SK-N-SH (cell line): ENCODE results near the gene POT1. TPM values are rescaled to one million over a fixed set of nuclear protein-coding genes. Genes with fewer than 3 reads are reported as not detected.

Experiments
- CTCF ChIA-PET: fragments of 300-600, 350-600 bp; formaldehyde crosslinking; extraction: SDS; loops from one replicate; lab custom pipeline; 2021; lab: Yijun Ruan, JAX
- POLR2A ChIA-PET: fragments of 350-600 bp; sonication (Branson Sonifier 250); formaldehyde crosslinking; extraction: SDS; loops from one replicate; lab custom pipeline; 2020; ENCODE audit warnings: antibody characterized with exemption, inconsistent platforms; lab: Yijun Ruan, JAX
- DNase-seq: peaks from one replicate; pipeline ENCODE4 v3.0.0; 2012
- H2AFZ ChIP-seq: fragments of 200-600 bp; sonication (generic); 2 replicates; pipeline ENCODE4 v1.8.1; 2016; ENCODE audit warnings: antibody characterized with exemption, mild to moderate bottlenecking, low read depth
- H3F3A ChIP-seq: fragments of 200-600 bp; sonication (generic); replicated peaks from 2 replicates; pipeline ENCODE3; 2016; ENCODE audit warnings: antibody characterized with exemption, mild to moderate bottlenecking; ENCODE audit not compliant: insufficient read depth
- H3K27ac ChIP-seq, 2 experiments: fragments of 200-500 bp in 1 of 2; fragments of 200-600 bp in 1 of 2; sonication (Bioruptor generic) in 1 of 2; sonication (generic), shearing (Covaris generic) in 1 of 2; 2 replicates each; pipeline versions ENCODE4 v1.5.1 to v1.6.1; 2014 to 2016; ENCODE audit warnings: low read depth in 2 of 2, inconsistent platforms in 1 of 2, low read length in 1 of 2, mild to moderate bottlenecking in 1 of 2, mixed read lengths in 1 of 2
- H3K27me3 ChIP-seq: fragments of 200-600 bp; sonication (generic), shearing (Covaris generic); 2 replicates; pipeline ENCODE4 v1.6.1; 2016; ENCODE audit warnings: mixed run types; ENCODE audit not compliant: insufficient read depth
- H3K36me3 ChIP-seq, 2 experiments: fragments of 200-500 bp in 1 of 2; fragments of 200-600 bp in 1 of 2; sonication (Bioruptor generic) in 1 of 2; sonication (generic) in 1 of 2; replicated peaks in 1 of 2; 2 replicates each; pipeline versions ENCODE3 to v1.5.1; 2014 to 2016; ENCODE audit warnings: low read length in 1 of 2, mild to moderate bottlenecking in 1 of 2; ENCODE audit not compliant: insufficient read depth in 2 of 2, control insufficient read depth in 1 of 2
- H3K4me1 ChIP-seq, 2 experiments: fragments of 200-500 bp in 1 of 2; fragments of 200-600 bp in 1 of 2; sonication (Bioruptor generic) in 1 of 2; sonication (generic), shearing (Covaris generic) in 1 of 2; 2 replicates each; pipeline versions ENCODE4 v1.5.1 to v1.6.1; 2014 to 2016; ENCODE audit warnings: low read depth in 1 of 2, low read length in 1 of 2, mixed run types in 1 of 2; ENCODE audit not compliant: insufficient read depth in 2 of 2, control insufficient read depth in 1 of 2
- H3K4me2 ChIP-seq: fragments of 200-600 bp; sonication (generic), shearing (Covaris generic); 2 replicates; pipeline ENCODE4 v1.6.1; 2017; ENCODE audit warnings: mixed run types
- H3K4me3 ChIP-seq, 2 experiments: fragments of 200-500 bp in 1 of 2; fragments of 200-600 bp in 1 of 2; sonication (Bioruptor generic) in 1 of 2; sonication (generic), shearing (Covaris generic) in 1 of 2; 2 replicates each; pipeline versions ENCODE4 v1.5.1 to v1.8.1; 2014 to 2016; ENCODE audit warnings: low read depth in 2 of 2, inconsistent platforms in 1 of 2, low read length in 1 of 2, mild to moderate bottlenecking in 1 of 2, mixed read lengths in 1 of 2, moderate library complexity in 1 of 2
- H3K79me2 ChIP-seq: fragments of 200-600 bp; sonication (generic); 2 replicates; pipeline ENCODE4 v1.8.1; 2017; ENCODE audit warnings: mild to moderate bottlenecking; ENCODE audit not compliant: insufficient read depth
- H3K9ac ChIP-seq: fragments of 200-600 bp; sonication (generic); 2 replicates; pipeline ENCODE4 v1.6.1; 2017; ENCODE audit warnings: mixed run types
- H3K9me2 ChIP-seq: fragments of 200-600 bp; sonication (generic); 2 replicates; pipeline ENCODE4 v1.6.1; 2017; ENCODE audit warnings: mixed run types
- H3K9me3 ChIP-seq: fragments of 200-600 bp; sonication (generic); 2 replicates; pipeline ENCODE4 v1.6.1; 2017; ENCODE audit warnings: mixed run types, mild to moderate bottlenecking, moderate library complexity
- H4K20me1 ChIP-seq: fragments of 200-600 bp; sonication (generic); 2 replicates; pipeline ENCODE4 v1.6.1; 2017; ENCODE audit warnings: mild to moderate bottlenecking, mixed run types; ENCODE audit not compliant: insufficient read depth
- CHD2 ChIP-seq: fragments of 150-350 bp; IDR thresholded peaks from 2 replicates; pipeline ENCODE4 v1.6.1; 2018; ENCODE audit warnings: low read length; ENCODE audit not compliant: partially characterized antibody
- EP300 ChIP-seq, 2 experiments: IDR thresholded peaks; 2 replicates each; pipeline versions ENCODE4 v1.4.0 to v1.6.1; 2012; ENCODE audit warnings: borderline replicate concordance in 1 of 2, low read depth in 1 of 2, low read length in 1 of 2
- EZH2phosphoT487 ChIP-seq: fragments of 200-600 bp; sonication (generic); IDR thresholded peaks from 2 replicates; pipeline ENCODE4 v1.6.1; 2017; ENCODE audit warnings: low read depth, mixed run types, mild to moderate bottlenecking, antibody characterized with exemption, moderate library complexity, borderline replicate concordance
- FOSL2 ChIP-seq: IDR thresholded peaks from 2 replicates; pipeline ENCODE4 v1.4.0; 2012; ENCODE audit warnings: low read depth, mild to moderate bottlenecking, moderate library complexity, borderline replicate concordance
- FOXM1 ChIP-seq: IDR thresholded peaks from 2 replicates; pipeline ENCODE4 v1.4.0; 2012; ENCODE audit warnings: low read depth, mild to moderate bottlenecking
- IRF3 ChIP-seq: fragments of 150-350 bp; IDR thresholded peaks from 2 replicates; pipeline ENCODE4 v1.6.1; 2016; ENCODE audit warnings: mild to moderate bottlenecking, low read depth, low read length
- MXI1 ChIP-seq: IDR thresholded peaks from 2 replicates; pipeline ENCODE4 v1.6.1; 2012; ENCODE audit warnings: mild to moderate bottlenecking, low read depth, low read length, improper control_type of control experiment
- NFIC ChIP-seq: IDR thresholded peaks from 2 replicates; pipeline ENCODE4 v1.4.0; 2012; ENCODE audit warnings: borderline replicate concordance
- RCOR1 ChIP-seq: fragments of 150-350 bp; IDR thresholded peaks from 2 replicates; pipeline ENCODE4 v1.6.1; 2017; ENCODE audit warnings: antibody characterized with exemption, low read length
- REST ChIP-seq: IDR thresholded peaks from 2 replicates; pipeline ENCODE4 v1.6.1; 2012; ENCODE audit warnings: mild to moderate bottlenecking, low read depth, low read length, moderate library complexity
- YY1 ChIP-seq: IDR thresholded peaks from 2 replicates; pipeline ENCODE4 v1.4.0; 2012; ENCODE audit warnings: low read depth, mild to moderate bottlenecking
- WGBS: methylation state at CpG from one replicate; pipeline ENCODE4 v1.1.6; 2017; ENCODE audit warnings: low lambda C conversion rate; 5-methylcytosine and 5-hydroxymethylcytosine counted together
- polyA plus RNA-seq, 3 experiments: library from polyadenylated mRNA; depleted of rRNA; stranded (reverse); fragments of >200 nt; gene quantifications; 2 replicates each; pipeline ENCODE4 v1.2.3, GENCODE V29; 2012
- TF ChIP-seq, protein P1 (sequence below): IDR thresholded peaks from 2 replicates; pipeline ENCODE4; 2012

POT1 gene
- polyA plus RNA-seq, 1 of the 3 experiments (the other 2 are of a cell fraction) = 18.1 TPM

GRCh38 chr7:124808206-124808605 is 121.4 kb downstream of the POT1 start:
- no peaks in the 10 kb centered on the region for H3K36me3 ChIP-seq
- H3K9me3 ChIP-seq = no peaks in the 10 kb centered on the region
- no peak overlapping the region for H2AFZ ChIP-seq
- H4K20me1 ChIP-seq = no peaks in the 10 kb centered on the region
- 72% methylated on average over 5 of the region's 5 CpGs for whole genome bisulfite sequencing
- no peaks in the 10 kb centered on the region for H3K9me2 ChIP-seq
- H3F3A ChIP-seq = no peaks in the 10 kb centered on the region
- H3K4me1 ChIP-seq = no peaks in the 10 kb centered on the region; a peak in 1 of 4 replicates
- no peak for DNase-seq
- CTCF ChIA-PET = interaction anchor here (1.4 kb wide), 1 partner anchor 23 kb away, joined by 4 read pairs; no protein-coding TSS in a partner anchor
- no peaks in the 10 kb centered on the region for H3K79me2 ChIP-seq
- H3K9ac ChIP-seq = no peak overlapping the region
- H3K4me2 ChIP-seq = no peak overlapping the region
- POLR2A ChIA-PET = no interaction called here
- no peak overlapping the region for H3K4me3 ChIP-seq
- no peaks in the 10 kb centered on the region for H3K27me3 ChIP-seq
- H3K27ac ChIP-seq = no peak overlapping the region
- no peak for TF ChIP-seq RCOR1
- TF ChIP-seq REST = no peak
- no peak for TF ChIP-seq CHD2
- no peak for TF ChIP-seq IRF3
- TF ChIP-seq FOXM1 = no peak
- TF ChIP-seq, protein P1, sequence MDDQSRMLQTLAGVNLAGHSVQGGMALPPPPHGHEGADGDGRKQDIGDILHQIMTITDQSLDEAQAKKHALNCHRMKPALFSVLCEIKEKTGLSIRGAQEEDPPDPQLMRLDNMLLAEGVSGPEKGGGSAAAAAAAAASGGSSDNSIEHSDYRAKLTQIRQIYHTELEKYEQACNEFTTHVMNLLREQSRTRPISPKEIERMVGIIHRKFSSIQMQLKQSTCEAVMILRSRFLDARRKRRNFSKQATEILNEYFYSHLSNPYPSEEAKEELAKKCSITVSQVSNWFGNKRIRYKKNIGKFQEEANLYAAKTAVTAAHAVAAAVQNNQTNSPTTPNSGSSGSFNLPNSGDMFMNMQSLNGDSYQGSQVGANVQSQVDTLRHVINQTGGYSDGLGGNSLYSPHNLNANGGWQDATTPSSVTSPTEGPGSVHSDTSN = no peak
- TF ChIP-seq YY1 = no peak

DNA sequence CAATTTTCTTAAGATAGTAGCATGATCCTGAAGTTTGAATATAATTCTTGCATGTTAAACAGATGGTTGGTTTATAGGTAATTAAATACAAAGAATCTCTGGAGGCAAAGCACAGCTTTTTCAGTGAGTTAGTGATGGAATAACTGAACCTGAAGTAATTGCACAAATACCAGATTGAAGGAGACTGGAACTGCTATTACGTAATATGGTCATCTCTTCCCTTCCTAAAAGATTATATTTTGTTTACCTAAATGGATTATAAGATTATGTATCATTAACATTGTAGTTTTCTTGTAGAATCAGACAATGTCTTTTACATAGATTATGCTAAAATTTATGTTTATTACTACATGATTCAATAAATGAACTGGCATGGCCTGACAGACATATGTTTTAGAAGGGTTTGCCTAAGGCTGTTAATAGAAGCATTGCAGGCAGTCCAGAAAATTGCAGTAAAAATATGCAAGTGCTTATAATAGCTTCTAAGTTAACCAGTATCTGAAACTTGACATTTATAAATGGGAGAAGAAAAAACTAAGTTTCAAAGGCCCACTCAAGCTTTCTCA is 128.2 kb downstream of the POT1 start:
- Histone ChIP-seq H3K36me3 (no peaks in the 10 kb centered on the region), H3K9me2 (no peaks in the 10 kb centered on the region), H2AFZ (no peak overlapping the region), H4K20me1 (no peaks in the 10 kb centered on the region), H3K79me2 (no peaks in the 10 kb centered on the region), H3F3A (no peaks in the 10 kb centered on the region), H3K4me2 (no peak overlapping the region), H3K27me3 (no peaks in the 10 kb centered on the region), H3K9ac (no peak overlapping the region), H3K4me1 (peaks cover 0 to 6% of the 10 kb centered on the region in 2 experiments; a peak in 2 of 4 replicates), H3K4me3 (no peak overlapping the region), H3K27ac (no peak overlapping the region), H3K9me3 (no peaks in the 10 kb centered on the region; the same call in 1 of the 2 replicates)
- 71% methylated on average over 1 of the region's 1 CpG for WGBS
- POLR2A ChIA-PET = no interaction called here
- peak in 1 of 2 experiments; percentile 68; a peak in 2 of 4 replicates for TF ChIP-seq EP300 (IDR thresholded peaks at IDR 0.05; ENCODE audit: borderline replicate concordance in 1 of 2, low read depth in 1 of 2, low read length in 1 of 2)
- TF ChIP-seq EZH2phosphoT487 = no peak
- TF ChIP-seq FOSL2 = no peak
- TF ChIP-seq MXI1 = 0 out of 2 replicates have a peak, but pooled peaks have one; percentile 26
- TF ChIP-seq NFIC = no peak
- peak; percentile 17 for TF ChIP-seq CHD2
- CTCF ChIA-PET = interaction anchor here (1.3 to 3.0 kb wide), 3 partner anchors 17 to 646 kb away, joined by 5 to 20 read pairs (median 6); no protein-coding TSS in a partner anchor
- DNase-seq = no peak
